Endothelial cell of umbilical vein (primary cell): Measurements from ENCODE around the gene SELENOM. TPM values are rescaled to one million over a fixed set of nuclear protein-coding genes. Genes with fewer than 3 reads are reported as not detected.

Experiments used
- BruUV-seq: library from RNA; stranded (reverse); fragments of 400-500 nt; replicated peaks from 2 replicates; lab custom pipeline; 2021; lab: Mats Ljungman, UMichigan
- CTCF ChIA-PET: fragments of 300-600, 350-600 bp; sonication (Branson Sonifier 250); formaldehyde crosslinking; loops from one replicate; lab custom pipeline; 2021; ENCODE audit warnings: antibody characterized with exemption, inconsistent platforms; lab: Charles Lee
- POLR2A ChIA-PET: fragments of 300-600, 350-600 bp; sonication (Branson Sonifier 250); formaldehyde crosslinking; loops from one replicate; lab custom pipeline; 2021; ENCODE audit warnings: antibody characterized with exemption, inconsistent platforms; lab: Charles Lee
- DNase-seq: peaks from one replicate; pipeline ENCODE4 v3.0.0-alpha.2; 2011; ENCODE audit warnings: low read depth, low spot score
- FAIRE-seq: peaks from 2 replicates; lab custom pipeline; 2011; peaks lifted over from hg19 to GRCh38; lab: Jason Lieb, UNC
- H2AFZ ChIP-seq: 2 replicates; pipeline ENCODE4 v1.6.0; 2012; ENCODE audit warnings: low read depth, low read length, control low read depth, inconsistent platforms
- H3K27ac ChIP-seq: 2 replicates; pipeline ENCODE4 v1.5.1; 2011; ENCODE audit warnings: low read depth, mild to moderate bottlenecking, control low read depth, low read length, moderate library complexity; ENCODE audit not compliant: insufficient read depth
- H3K27me3 ChIP-seq, 2 experiments: 2 replicates each; pipeline versions ENCODE4 v1.6.0 to v1.6.1; 2011; ENCODE audit warnings: low read length in 2 of 2, mixed read lengths in 1 of 2; ENCODE audit not compliant: control insufficient read depth in 2 of 2, insufficient read depth in 2 of 2
- H3K36me3 ChIP-seq, 2 experiments: 2 replicates in 1 of 2; 3 replicates in 1 of 2; pipeline ENCODE4 v1.5.1; 2011; ENCODE audit warnings: low read length in 2 of 2, mild to moderate bottlenecking in 1 of 2, moderate library complexity in 1 of 2; ENCODE audit not compliant: control insufficient read depth in 2 of 2, insufficient read depth in 2 of 2; ENCODE audit errors: extremely low read depth in 1 of 2
- H3K4me1 ChIP-seq: 3 replicates; pipeline ENCODE4 v1.5.1; 2011; ENCODE audit warnings: mild to moderate bottlenecking, low read length; ENCODE audit not compliant: control insufficient read depth, insufficient read depth; ENCODE audit errors: extremely low read depth
- H3K4me2 ChIP-seq: 2 replicates; pipeline ENCODE4 v1.6.1; 2011; ENCODE audit warnings: low read length, control low read depth, mixed read lengths; ENCODE audit not compliant: insufficient read depth
- H3K4me3 ChIP-seq, 3 experiments: fragments of 200-600 bp in 1 of 3; sonication (generic), shearing (Covaris generic) in 1 of 3; replicated peaks in 1 of 3; 2 replicates each; pipeline ENCODE4 v1.5.1; 2011 to 2016; ENCODE audit warnings: control low read depth in 3 of 3, low read length in 3 of 3, mild to moderate bottlenecking in 2 of 3, inconsistent platforms in 1 of 3, low read depth in 1 of 3, moderate library complexity in 1 of 3; ENCODE audit not compliant: insufficient read depth in 1 of 3
- H3K79me2 ChIP-seq: 2 replicates; pipeline ENCODE4 v1.6.0; 2012; ENCODE audit warnings: low read length, inconsistent platforms; ENCODE audit not compliant: control insufficient read depth, insufficient read depth
- H3K9ac ChIP-seq: replicated peaks from 2 replicates; pipeline ENCODE3; 2011; ENCODE audit warnings: low read length, control low read depth; ENCODE audit not compliant: insufficient read depth; ENCODE audit errors: extremely low read depth
- H3K9me1 ChIP-seq: replicated peaks from 3 replicates; pipeline ENCODE4 v1.6.0; 2011; ENCODE audit warnings: mild to moderate bottlenecking, low read length; ENCODE audit not compliant: control insufficient read depth, insufficient read depth; ENCODE audit errors: extremely low read depth
- H3K9me3 ChIP-seq: replicated peaks from 2 replicates; pipeline ENCODE4 v1.5.1; 2012; ENCODE audit warnings: low read length, inconsistent platforms; ENCODE audit not compliant: control insufficient read depth, insufficient read depth
- H4K20me1 ChIP-seq: replicated peaks from 2 replicates; pipeline ENCODE3; 2011; ENCODE audit warnings: mild to moderate bottlenecking, low read length; ENCODE audit not compliant: control insufficient read depth, insufficient read depth; ENCODE audit errors: extremely low read depth
- FOS ChIP-seq: IDR thresholded peaks from 2 replicates; pipeline ENCODE4 v1.6.1; 2011; ENCODE audit warnings: mild to moderate bottlenecking, low read length, moderate library complexity, borderline replicate concordance; ENCODE audit not compliant: insufficient read depth
- GATA2 ChIP-seq: IDR thresholded peaks from 2 replicates; pipeline ENCODE4 v1.7.0; 2011; ENCODE audit warnings: low read depth, mild to moderate bottlenecking, moderate library complexity, mixed read lengths, low read length; ENCODE audit not compliant: insufficient read length, insufficient read depth
- JUN ChIP-seq: IDR thresholded peaks from 2 replicates; pipeline ENCODE4 v1.6.1; 2011; ENCODE audit warnings: borderline replicate concordance, low read depth; ENCODE audit not compliant: insufficient read length, insufficient read depth
- MAX ChIP-seq: IDR thresholded peaks from 2 replicates; pipeline ENCODE4 v1.6.1; 2011; ENCODE audit not compliant: insufficient read depth, insufficient read length
- MYC ChIP-seq: IDR thresholded peaks from one replicate; pipeline ENCODE4 v1.6.1; 2011; ENCODE audit warnings: mild to moderate bottlenecking, low read depth, low read length
- POLR2A ChIP-seq: IDR thresholded peaks from 2 replicates; pipeline ENCODE4 v1.6.1; 2012; ENCODE audit warnings: low read depth, mild to moderate bottlenecking, control low read depth, low read length
- POLR2AphosphoS5 ChIP-seq: IDR thresholded peaks from 2 replicates; pipeline ENCODE4 v1.6.1; 2012; ENCODE audit warnings: low read depth, mild to moderate bottlenecking, control low read depth, low read length, moderate library complexity; ENCODE audit not compliant: insufficient read depth
- dilution Hi-C: fragments of 300-500 bp; cut with MboI; formaldehyde crosslinking; loops from one replicate; pipeline ENCODE4 v1.15.0; 2019; ENCODE audit warnings: low sequenced_read_pairs; ENCODE audit not compliant: extremely low pct_ligation_motif_present
- intact Hi-C: fragments of 100-400 bp; cut with micrococcal nuclease; formaldehyde crosslinking; loops from one replicate; pipeline ENCODE4 v1.10.0; 2022
- polyA plus RNA-seq, 4 experiments: library from polyadenylated mRNA; depleted of rRNA in 3 of 4; stranded (reverse) in 3 of 4; unstranded in 1 of 4; fragments of >200 nt; gene quantifications; 2 replicates each; pipeline versions ENCODE4 v1.2.1 to v1.2.3, GENCODE V29; 2011 to 2012; ENCODE audit warnings: missing spikeins in 1 of 4
- total RNA-seq: library from RNA; stranded (reverse); gene quantifications from 2 replicates; pipeline ENCODE4 v1.2.3, GENCODE V29; 2021

The SELENOM gene
- total and polyA plus RNA-seq, 2 donors (not counting 3 experiments of a cell fraction or from before 2014, with no cell fraction given), result 29.6 to 87.1 TPM

- no TSS peak for BruUV-seq
- Histone ChIP-seq H3K27me3 (no peaks in the 10 kb centered on the region), H2AFZ (no peak overlapping the region), H3K27ac (no peak overlapping the region), H3K9me1 (no peaks in the 10 kb centered on the region), H3K4me1 (peaks cover 21% of the 10 kb centered on the region), H3K9ac (no peak overlapping the region), H4K20me1 (no peaks in the 10 kb centered on the region), H3K9me3 (no peaks in the 10 kb centered on the region), H3K4me3 (no peak overlapping the region), H3K4me2 (no peak overlapping the region), H3K36me3 (peaks cover 28 to 50% of the 10 kb centered on the region in 2 experiments), H3K79me2 (peaks cover 64% of the 10 kb centered on the region)
- DNase-seq (no peak), FAIRE-seq (no peak)
- TF ChIP-seq POLR2A (no peak), FOS (no peak), MAX (no peak), MYC (no peak), POLR2AphosphoS5 (no peak)
- ChIA-PET POLR2A (no interaction called here), CTCF (interaction anchor here (0.9 to 2.5 kb wide), 6 partner anchors 17 to 185 kb away, joined by 3 to 11 read pairs (median 6); partner anchors contain the start of gene SELENOM)
- dilution Hi-C loops (no loop called here), intact Hi-C loops (no loop called here)
Measured at GRCh38 chr22:31087744-31088215, 19.6 kb downstream of the SELENOM start.

- Histone ChIP-seq H3K9me1 (no peaks in the 10 kb centered on the region), H3K79me2 (peaks cover 73% of the 10 kb centered on the region), H3K4me1 (peaks cover 29% of the 10 kb centered on the region), H3K27me3 (no peaks in the 10 kb centered on the region), H3K36me3 (peaks cover 26 to 41% of the 10 kb centered on the region in 2 experiments), H3K4me2 (no peak overlapping the region), H3K9me3 (no peaks in the 10 kb centered on the region), H4K20me1 (no peaks in the 10 kb centered on the region), H3K4me3 (no peak overlapping the region), H3K9ac (no peak overlapping the region), H2AFZ (no peak overlapping the region), H3K27ac (no peak overlapping the region)
- dilution Hi-C loops (no loop called here), intact Hi-C loops (no loop called here)
- POLR2A ChIA-PET, result interaction anchor here (0.7 kb wide), 1 partner anchor 139 kb away, joined by 3 read pairs; no protein-coding TSS in a partner anchor
- DNase-seq (no peak), FAIRE-seq (no peak)
- BruUV-seq, result no TSS peak
- CTCF ChIA-PET, result interaction anchor here (1.0 to 5.4 kb wide), 5 partner anchors 18 to 145 kb away, joined by 3 to 150 read pairs (median 19); no protein-coding TSS in a partner anchor
- no peak for TF ChIP-seq GATA2
- TF ChIP-seq MYC, result no peak
- no peak for TF ChIP-seq MAX
- TF ChIP-seq FOS, result no peak
- TF ChIP-seq JUN, result no peak
Measured at GRCh38 chr22:31086703-31087330, 20.6 kb downstream of the SELENOM start.
